SK-N-MC (cell line): ENCODE data around the gene IDI2.

Source experiments
- DNase-seq: peaks from one replicate; pipeline ENCODE4 v3.0.0-alpha.2; 2011; ENCODE audit warnings: low read depth, low spot score
- H3K27ac ChIP-seq: fragments of 200-600 bp; sonication (generic); 2 replicates; pipeline ENCODE4 v1.5.1; 2016; ENCODE audit warnings: mixed run types
- H3K36me3 ChIP-seq: fragments of 200-600 bp; sonication (generic); 2 replicates; pipeline ENCODE4 v1.6.1; 2017; ENCODE audit warnings: antibody characterized with exemption, low read length, mixed read lengths; ENCODE audit not compliant: insufficient read depth
- H3K4me3 ChIP-seq: fragments of 200-600 bp; sonication (generic); 2 replicates; pipeline ENCODE4 v1.5.1; 2016
- H3K9ac ChIP-seq: fragments of 200-600 bp; sonication (generic); 2 replicates; pipeline ENCODE4 v1.8.0; 2017; ENCODE audit warnings: mixed run types, mixed read lengths; ENCODE audit not compliant: insufficient read length
- H3K9me3 ChIP-seq: fragments of 200-600 bp; sonication (generic); 2 replicates; pipeline ENCODE4 v1.6.1; 2017; ENCODE audit warnings: low read depth, mild to moderate bottlenecking, antibody characterized with exemption, low read length, moderate library complexity, mixed read lengths
- EZH2 ChIP-seq: fragments of 200-600 bp; sonication (generic); IDR thresholded peaks from one replicate; pipeline ENCODE4 v1.6.1; 2017; ENCODE audit warnings: antibody characterized with exemption
- FOXP2 ChIP-seq: optimal IDR thresholded peaks from 2 replicates; pipeline ENCODE3; 2011; ENCODE audit warnings: mild to moderate bottlenecking, moderate library complexity; ENCODE audit not compliant: insufficient read depth; ENCODE audit errors: extremely low read length, control extremely low read depth
- POLR2AphosphoS5 ChIP-seq: IDR thresholded peaks from 2 replicates; pipeline ENCODE4 v1.6.1; 2012; ENCODE audit warnings: mild to moderate bottlenecking, low read depth, low read length, borderline replicate concordance

Gene IDI2

DNA sequence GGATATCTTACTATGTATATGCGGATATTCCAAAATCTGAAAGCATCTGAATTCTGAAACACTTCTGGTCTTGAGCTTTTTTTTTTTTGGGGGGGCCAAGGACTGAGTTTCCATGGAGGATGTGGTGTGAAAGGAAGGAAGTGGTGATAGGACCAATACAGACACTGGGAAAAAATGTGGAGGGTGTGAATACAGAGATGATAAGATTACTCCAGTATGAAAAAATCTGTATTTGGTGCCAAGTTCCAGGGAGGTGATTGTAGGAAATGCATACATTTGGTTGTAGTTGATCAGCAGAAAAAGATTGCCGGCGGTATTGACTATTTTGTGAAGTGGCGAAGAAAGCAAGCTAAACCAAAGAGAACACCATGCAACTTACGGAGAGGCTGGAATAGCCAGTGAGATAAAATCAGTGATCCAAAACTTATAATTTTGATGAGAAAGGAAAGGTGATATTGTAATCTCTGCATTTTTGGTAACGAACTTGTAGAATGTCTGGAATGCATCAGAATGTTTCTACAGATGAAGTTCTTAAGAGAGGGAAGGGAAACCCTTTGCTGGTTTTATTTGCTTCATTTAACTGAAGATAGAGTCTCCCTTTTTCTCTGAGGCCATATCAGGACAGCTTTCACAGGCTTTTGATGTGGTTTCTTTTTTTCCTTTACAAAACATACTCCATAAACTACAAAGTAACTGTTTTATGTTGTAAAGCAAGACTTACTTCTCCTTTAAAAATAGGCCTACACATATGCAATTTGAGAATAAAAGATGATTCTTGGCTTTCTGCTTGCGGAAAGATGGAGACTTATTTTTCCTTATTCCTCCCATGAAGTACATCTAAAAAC, 36.5 kb upstream of the IDI2 start:
- H3K9ac ChIP-seq = no peak overlapping the region
- H3K27ac ChIP-seq = no peak overlapping the region
- TF ChIP-seq EZH2 (no peak), POLR2AphosphoS5 (no peak), FOXP2 (no peak)
- no peak for DNase-seq
- no peaks in the 10 kb centered on the region for H3K36me3 ChIP-seq
- H3K9me3 ChIP-seq = no peaks in the 10 kb centered on the region
- H3K4me3 ChIP-seq = no peak overlapping the region

DNA sequence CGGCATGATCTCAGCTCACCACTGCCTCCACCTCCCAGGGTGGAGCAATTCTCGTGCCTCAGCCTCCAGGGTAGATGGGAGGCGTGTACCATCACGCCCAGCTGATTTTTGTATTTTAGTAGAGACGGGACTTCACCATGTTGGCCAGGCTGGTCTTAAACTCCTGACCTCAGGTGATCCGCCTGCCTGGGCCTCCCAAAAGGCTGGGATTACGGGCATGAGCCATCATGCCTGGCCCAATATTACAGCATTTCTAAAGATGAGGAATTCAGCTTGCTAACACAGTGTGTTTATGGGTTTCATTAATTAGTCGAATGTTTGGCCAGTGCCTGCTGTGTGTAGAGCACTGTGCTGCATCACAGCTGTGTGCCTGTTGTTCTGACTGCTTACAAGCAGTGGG, 34.2 kb upstream of the IDI2 start:
- Histone ChIP-seq H3K4me3 (no peak overlapping the region), H3K9ac (no peak overlapping the region), H3K27ac (no peak overlapping the region), H3K9me3 (no peaks in the 10 kb centered on the region), H3K36me3 (no peaks in the 10 kb centered on the region)
- no peak for DNase-seq
- TF ChIP-seq EZH2 = no peak
- no peak for TF ChIP-seq FOXP2
- no peak for TF ChIP-seq POLR2AphosphoS5

DNA sequence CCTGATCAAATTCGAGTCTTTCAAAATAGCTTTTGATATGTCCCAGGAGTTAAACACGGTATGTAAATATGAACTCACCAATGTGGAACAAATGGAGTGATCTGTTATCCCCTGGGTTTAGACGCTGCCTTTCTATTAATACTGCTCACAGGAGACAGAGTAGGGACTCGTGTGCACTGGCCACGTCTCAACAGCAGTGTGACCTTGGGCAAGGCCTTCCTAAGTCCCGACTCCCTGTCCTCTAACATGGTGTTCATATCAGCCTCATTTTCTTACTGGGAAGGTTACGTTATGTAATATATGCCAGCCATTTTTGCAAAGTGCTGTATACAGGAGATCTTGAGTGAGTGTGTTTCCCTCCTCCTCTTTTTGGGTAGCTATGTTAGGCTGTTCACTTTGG, 32.4 kb upstream of the IDI2 start:
- no peak overlapping the region for H3K27ac ChIP-seq
- H3K4me3 ChIP-seq = peak overlapping the region; percentile 84
- H3K9ac ChIP-seq = no peak overlapping the region
- H3K36me3 ChIP-seq = peaks cover 2% of the 10 kb centered on the region; the same call in 1 of the 2 replicates
- DNase-seq = no peak
- TF ChIP-seq POLR2AphosphoS5 (no peak), FOXP2 (no peak), EZH2 (no peak)
- H3K9me3 ChIP-seq = no peaks in the 10 kb centered on the region

DNA sequence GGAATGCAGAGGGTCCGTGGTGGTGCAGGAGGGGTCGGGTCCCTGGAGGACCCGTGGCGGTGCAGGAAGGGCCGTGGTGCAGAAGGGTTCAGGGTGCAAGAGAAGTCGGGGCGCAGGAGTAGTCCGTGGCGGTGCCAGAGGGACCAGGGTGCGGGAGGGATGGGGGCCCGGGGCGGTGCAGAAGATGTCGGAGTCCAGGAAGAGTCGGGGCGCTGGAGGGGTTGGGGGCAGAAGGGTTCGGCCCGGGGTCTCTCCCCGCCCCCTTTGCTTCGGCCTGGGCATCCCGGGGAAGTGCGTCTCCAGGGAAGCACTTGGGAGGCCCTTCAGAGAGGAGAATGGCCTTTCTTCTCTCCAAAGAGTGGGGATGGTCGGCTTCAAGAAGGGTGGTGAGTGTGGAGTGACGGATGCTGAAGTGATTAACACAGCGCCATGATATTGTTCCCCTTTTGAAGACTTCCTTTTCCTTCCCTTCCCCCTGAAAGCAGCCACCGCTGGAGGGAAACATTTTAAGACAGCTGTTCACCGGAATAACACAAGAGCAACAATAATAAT, 31.5 kb upstream of the IDI2 start:
- TF ChIP-seq EZH2 (no peak), FOXP2 (no peak)
- peak overlapping the region; percentile 60 for H3K9ac ChIP-seq
- no peaks in the 10 kb centered on the region for H3K9me3 ChIP-seq
- H3K27ac ChIP-seq = no peak overlapping the region
- peak overlapping the region; percentile 84 for H3K4me3 ChIP-seq
- DNase-seq = no peak
- peaks cover 2% of the 10 kb centered on the region; the same call in 1 of the 2 replicates for H3K36me3 ChIP-seq

DNA sequence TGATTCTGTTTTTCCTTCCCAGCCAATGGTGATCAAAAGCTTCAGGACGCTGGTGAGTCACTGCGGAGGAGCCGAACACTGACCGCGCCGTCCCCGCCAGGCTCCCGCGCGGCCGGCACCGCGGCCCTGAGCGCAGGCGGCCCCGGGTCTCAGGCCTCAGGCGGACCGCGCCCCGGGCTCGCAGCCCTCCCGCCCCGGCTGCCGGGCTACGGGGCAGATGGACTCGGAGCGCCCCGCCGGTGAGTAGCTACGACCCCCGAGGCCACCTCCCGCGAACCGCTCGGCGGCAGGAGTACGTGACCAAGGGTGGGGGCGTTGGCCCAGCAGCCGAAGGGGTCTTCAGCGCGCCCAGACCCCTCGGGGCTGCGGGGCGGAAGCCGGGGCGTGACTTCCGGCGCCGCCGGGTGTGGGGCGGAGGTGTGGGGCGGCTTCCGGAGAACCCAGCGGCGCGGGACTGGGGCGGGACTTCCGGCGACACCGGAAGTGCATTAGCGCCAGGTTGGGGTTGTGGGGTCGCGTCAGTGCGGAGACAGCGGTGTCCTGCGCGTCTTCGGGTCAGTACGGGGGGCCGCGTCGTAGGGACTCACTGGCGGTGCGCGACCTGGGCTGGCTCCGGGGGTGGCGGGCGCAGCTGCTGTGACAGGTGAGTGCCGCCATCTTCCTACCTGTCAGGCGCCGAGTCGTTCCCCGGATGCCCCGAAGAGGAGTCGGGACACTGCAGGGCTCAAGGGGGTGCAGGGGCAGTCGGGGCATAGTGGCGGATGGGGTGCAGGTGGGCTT, 30.9 kb upstream of the IDI2 start, which contains the start of gene WDR37:
Gene WDR37 (plus strand): TSS at position 60 of the 780 bp plus-strand sequence. CDS start 15,771 bp downstream, outside the sequence.
- Histone ChIP-seq H3K9me3 (no peaks in the 10 kb centered on the region), H3K4me3 (peak within 1 kb of the TSS; percentile 84), H3K9ac (peak within 1 kb of the TSS; percentile 83), H3K27ac (peak within 1 kb of the TSS; percentile 57; the same call in 1 of the 2 replicates), H3K36me3 (peaks cover 2% of the 10 kb centered on the region; the same call in 1 of the 2 replicates)
- no peak for DNase-seq
- TF ChIP-seq FOXP2 (no peak), EZH2 (no peak), POLR2AphosphoS5 (peak; percentile 78)

DNA sequence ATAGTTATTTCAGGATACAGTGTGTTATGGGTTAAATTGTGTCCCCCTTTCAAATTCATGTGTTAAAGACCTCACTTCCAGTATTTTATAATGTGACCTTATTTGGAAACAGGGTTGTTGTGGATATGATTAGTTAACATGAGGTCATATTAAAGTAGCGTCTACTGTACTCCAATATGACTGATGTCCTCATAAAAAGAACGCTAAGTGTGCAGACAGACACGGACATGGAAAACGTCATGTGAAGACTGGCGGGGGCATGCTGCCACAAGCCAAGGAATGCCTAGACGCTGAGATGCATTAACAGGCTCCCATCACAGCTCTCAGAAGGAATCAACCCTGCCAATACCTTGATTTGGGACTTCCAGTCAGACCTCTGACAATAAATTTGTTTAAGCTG, 29.0 kb upstream of the IDI2 start:
- DNase-seq = no peak
- Histone ChIP-seq H3K36me3 (peaks cover 2% of the 10 kb centered on the region), H3K4me3 (peak overlapping the region; percentile 84), H3K9me3 (no peaks in the 10 kb centered on the region), H3K27ac (no peak overlapping the region), H3K9ac (no peak overlapping the region)
- TF ChIP-seq FOXP2 (no peak), POLR2AphosphoS5 (no peak), EZH2 (no peak)

DNA sequence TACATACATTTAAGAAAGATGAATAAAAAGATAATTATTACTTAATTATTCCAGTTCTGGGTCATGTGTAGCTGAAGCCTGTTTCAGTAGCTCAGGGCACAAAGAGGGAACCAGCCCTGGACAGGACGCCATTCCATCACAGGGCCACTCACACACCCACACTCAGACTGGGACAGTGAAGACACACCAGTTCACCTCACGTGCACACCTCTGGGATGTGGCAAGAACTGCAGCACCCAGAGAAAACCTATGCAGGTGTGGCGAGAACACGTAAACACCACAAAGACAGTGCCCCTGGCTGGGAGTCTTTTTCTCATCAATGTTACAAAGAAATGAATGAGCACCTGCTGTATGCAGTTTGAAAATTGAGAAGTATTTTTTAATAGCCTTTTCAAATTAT, 24.9 kb upstream of the IDI2 start:
- 0 out of 2 replicates have a peak overlapping the region, but pooled peaks have one; percentile 76 for H3K27ac ChIP-seq

DNA sequence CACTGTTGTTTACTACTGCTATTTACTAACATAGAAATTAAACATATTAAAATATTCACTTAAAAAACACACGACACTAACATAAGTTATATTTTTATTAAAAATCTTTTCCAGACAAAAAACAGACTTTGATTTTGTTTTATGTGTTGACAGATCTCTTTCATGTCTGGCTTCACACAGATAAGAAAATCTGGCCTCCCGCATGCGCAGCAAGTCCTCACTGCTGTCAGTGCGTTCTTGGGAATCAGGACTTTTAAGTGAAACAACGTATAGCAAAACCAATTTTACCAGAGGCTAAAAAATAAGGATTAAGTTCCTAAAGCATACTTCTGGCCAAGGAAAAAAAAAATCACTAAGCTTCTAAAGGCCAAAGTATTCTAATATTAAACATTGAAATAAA, 24.5 kb upstream of the IDI2 start:
- Histone ChIP-seq H3K4me3 (peak overlapping the region; percentile 91), H3K36me3 (peaks cover 8% of the 10 kb centered on the region), H3K9ac (peak overlapping the region; percentile 82), H3K27ac (peak overlapping the region; percentile 76; the same call in 1 of the 2 replicates), H3K9me3 (no peaks in the 10 kb centered on the region)
- no peak for DNase-seq
- TF ChIP-seq POLR2AphosphoS5 (no peak), FOXP2 (no peak), EZH2 (no peak)

More for the DNA sequence above, 24.9 kb upstream of the IDI2 start:
- Histone ChIP-seq H3K9me3 (no peaks in the 10 kb centered on the region), H3K9ac (peak overlapping the region; percentile 82), H3K36me3 (peaks cover 8% of the 10 kb centered on the region), H3K4me3 (peak overlapping the region; percentile 91)
- DNase-seq = no peak
- TF ChIP-seq FOXP2 (no peak), POLR2AphosphoS5 (no peak), EZH2 (no peak)
